A673 (cell line): ENCODE results near the gene ENAH. TPM values are rescaled to one million over a fixed set of nuclear protein-coding genes. Genes with fewer than 3 reads are reported as not detected.

Experiments used
- BruUV-seq: library from RNA; stranded (reverse); fragments of 400-500 nt; replicated peaks from 2 replicates; lab custom pipeline; 2021; lab: Mats Ljungman, UMichigan
- CTCF ChIA-PET: fragments of 300-600 bp; sonication (Branson Sonifier 250); formaldehyde crosslinking; loops from one replicate; lab custom pipeline; 2022; ENCODE audit warnings: antibody characterized with exemption; lab: Charles Lee
- POLR2A ChIA-PET: fragments of 300-600 bp; sonication (Branson Sonifier 250); formaldehyde crosslinking; loops from one replicate; lab custom pipeline; 2022; ENCODE audit warnings: antibody characterized with exemption; ENCODE audit not compliant: low non-redundant PET; lab: Charles Lee
- DNase-seq: peaks from one replicate; pipeline ENCODE4 v3.0.0-alpha.2; 2015; ENCODE audit warnings: low spot score
- H3K27ac ChIP-seq: fragments of 200-600 bp; sonication (generic); 2 replicates; pipeline ENCODE4 v1.5.1; 2016; ENCODE audit warnings: mixed run types, low read depth, mild to moderate bottlenecking, mixed read lengths, antibody characterized with exemption, low read length; ENCODE audit not compliant: poor library complexity, severe bottlenecking
- H3K27me3 ChIP-seq: fragments of 200-600 bp; sonication (generic); replicated peaks from 2 replicates; pipeline ENCODE4 v1.6.1; 2017; ENCODE audit warnings: mixed run types, low read depth, mild to moderate bottlenecking, mixed read lengths, antibody characterized with exemption, low read length; ENCODE audit not compliant: insufficient read depth, poor library complexity
- H3K36me3 ChIP-seq: fragments of 200-600 bp; sonication (generic); 2 replicates; pipeline ENCODE4 v1.6.1; 2016; ENCODE audit warnings: mixed run types, mild to moderate bottlenecking, mixed read lengths, antibody characterized with exemption, low read length; ENCODE audit not compliant: insufficient read depth, poor library complexity, severe bottlenecking
- H3K4me1 ChIP-seq: fragments of 200-600 bp; sonication (generic); 2 replicates; pipeline ENCODE4 v1.6.1; 2017; ENCODE audit warnings: mixed run types, mild to moderate bottlenecking, mixed read lengths, antibody characterized with exemption, low read length; ENCODE audit not compliant: insufficient read depth, poor library complexity, severe bottlenecking
- H3K4me3 ChIP-seq: fragments of 200-600 bp; sonication (generic); 2 replicates; pipeline ENCODE4 v1.5.1; 2016; ENCODE audit warnings: low read depth, mixed run types, mild to moderate bottlenecking, mixed read lengths, low read length; ENCODE audit not compliant: poor library complexity, severe bottlenecking
- H3K9me3 ChIP-seq: fragments of 200-600 bp; sonication (generic); 2 replicates; pipeline ENCODE4 v1.6.1; 2016; ENCODE audit warnings: mixed run types, low read depth, mild to moderate bottlenecking, mixed read lengths, antibody characterized with exemption, low read length; ENCODE audit not compliant: poor library complexity, severe bottlenecking
- CTCF ChIP-seq: fragments of 300-800, 200-600 bp; sonication (generic); conservative IDR thresholded peaks from 2 replicates; pipeline ENCODE4 v1.5.1; 2017; ENCODE audit warnings: low read depth, mild to moderate bottlenecking, antibody characterized with exemption, low read length, moderate library complexity, mixed read lengths
- EZH2 ChIP-seq: fragments of 200-600 bp; sonication (generic); IDR thresholded peaks from 2 replicates; pipeline ENCODE4 v1.6.1; 2017; ENCODE audit warnings: borderline replicate concordance, low read depth, mild to moderate bottlenecking, mixed read lengths, antibody characterized with exemption, low read length; ENCODE audit not compliant: poor library complexity, severe bottlenecking
- intact Hi-C: fragments of 100-400 bp; cut with micrococcal nuclease; formaldehyde crosslinking; loops from one replicate; pipeline ENCODE4 v1.10.0; 2022; ENCODE audit not compliant: unreplicated experiment
- total RNA-seq: library from RNA; stranded (reverse); gene quantifications from 2 replicates; pipeline ENCODE4 v1.2.3, GENCODE V29; 2021

The ENAH gene
- total RNA-seq, 1 experiment from 2014 or later = 186 TPM

- Histone ChIP-seq H3K4me3 (no peak overlapping the region), H3K9me3 (no peaks in the 10 kb centered on the region), H3K27ac (no peak overlapping the region), H3K27me3 (no peaks in the 10 kb centered on the region), H3K36me3 (no peaks in the 10 kb centered on the region), H3K4me1 (peaks cover 17% of the 10 kb centered on the region)
- no TSS peak for BruUV-seq
- POLR2A ChIA-PET = interaction anchor here (0.6 kb wide), 1 partner anchor 389 kb away, joined by 3 read pairs; no protein-coding TSS in a partner anchor
- CTCF ChIA-PET = no interaction called here
- intact Hi-C loops = no loop called here
- TF ChIP-seq CTCF (no peak), EZH2 (no peak)
- no peak for DNase-seq
Observed at GRCh38 chr1:225611537-225612223, 41.2 kb downstream of the ENAH start.

GRCh38 chr1:225610539-225610938 is 42.4 kb downstream of the ENAH start:
- intact Hi-C loops = no loop called here

GRCh38 chr1:225608014-225608796 is 44.7 kb downstream of the ENAH start:
- Histone ChIP-seq H3K27ac (no peak overlapping the region), H3K36me3 (no peaks in the 10 kb centered on the region), H3K9me3 (no peaks in the 10 kb centered on the region), H3K4me1 (peaks cover 33% of the 10 kb centered on the region), H3K4me3 (no peak overlapping the region), H3K27me3 (no peaks in the 10 kb centered on the region)
- TF ChIP-seq EZH2 (no peak), CTCF (no peak)
- CTCF ChIA-PET = no interaction called here
- POLR2A ChIA-PET = no interaction called here
- intact Hi-C loops = no loop called here
- no peak for DNase-seq
- BruUV-seq = no TSS peak

More at GRCh38 chr1:225610539-225610938, 42.4 kb downstream of the ENAH start:
- H3K27me3 ChIP-seq = no peaks in the 10 kb centered on the region
- H3K4me3 ChIP-seq = no peak overlapping the region
- peaks cover 19% of the 10 kb centered on the region for H3K4me1 ChIP-seq
- no peaks in the 10 kb centered on the region for H3K9me3 ChIP-seq
- H3K36me3 ChIP-seq = no peaks in the 10 kb centered on the region
- no TSS peak for BruUV-seq
- POLR2A ChIA-PET = no interaction called here
- CTCF ChIA-PET = no interaction called here
- no peak overlapping the region for H3K27ac ChIP-seq
- TF ChIP-seq EZH2 = no peak
- TF ChIP-seq CTCF = no peak
- DNase-seq = no peak
